Measurements from ENCODE around the gene SCCPDH. TPM values are rescaled to one million over a fixed set of nuclear protein-coding genes. Genes with fewer than 3 reads are reported as not detected.
A peak's percentile ranks its signal among the peaks of the same experiment; 100 is the strongest.

SCCPDH gene
- total and polyA plus RNA-seq, 2 of the 13 experiments (the other 11 are each of a cell fraction or from before 2014, with no cell fraction given) = 36.7 to 62.3 TPM

DNA sequence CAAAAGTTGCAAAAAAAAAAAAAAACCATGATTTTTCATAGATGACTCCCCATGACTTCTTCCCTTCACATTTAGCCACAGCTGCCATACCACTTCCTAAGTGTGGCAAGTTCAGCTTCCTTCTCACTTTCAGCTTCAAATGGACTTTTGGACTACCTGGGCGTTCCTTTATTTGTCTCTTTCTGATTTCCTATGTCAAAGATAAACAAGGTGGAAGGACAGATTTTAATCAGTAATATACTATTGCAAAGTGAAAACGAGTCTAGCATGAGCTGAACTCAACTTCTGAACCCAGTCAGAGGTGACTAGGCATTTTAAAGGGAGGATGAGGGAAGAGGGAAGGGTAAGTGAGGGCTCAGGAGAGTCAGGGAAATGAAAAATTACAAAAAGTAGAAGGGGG, 14.4 kb upstream of the SCCPDH start (continued):
- TF ChIP-seq MAFK (conservative IDR thresholded peaks at IDR 0.05 in 1 of 2, IDR thresholded peaks at IDR 0.05 in 1 of 2; ENCODE audit: low read length in 2 of 2) (peak; percentile 48 to 71), IRX3 (CRISPR knock-in tag; IDR thresholded peaks at IDR 0.05; ENCODE audit: borderline replicate concordance, low read depth) (no peak), RAD51 (IDR thresholded peaks at IDR 0.05; ENCODE audit: borderline replicate concordance) (no peak), ZNF510 (CRISPR knock-in tag; IDR thresholded peaks at IDR 0.05; ENCODE audit: low read depth) (no peak), ZNF761 (CRISPR knock-in tag; conservative IDR thresholded peaks at IDR 0.05) (0 out of 2 replicates have a peak, but pooled peaks have one; percentile 53), ZC3H13 (CRISPR knock-in tag; IDR thresholded peaks at IDR 0.05) (no peak; the same call in 1 of the 2 replicates), GTF2F1 (IDR thresholded peaks at IDR 0.05; ENCODE audit: low read length) (no peak), POLR2AphosphoS2 (IDR thresholded peaks at IDR 0.05; ENCODE audit: low read depth, low read length) (no peak), KDM6A (CRISPR knock-in tag; IDR thresholded peaks at IDR 0.05; ENCODE audit: low read depth) (peak; percentile 80; the same call in 1 of the 2 replicates), ZNF644 (CRISPR knock-in tag; IDR thresholded peaks at IDR 0.05; ENCODE audit: low read depth) (0 out of 2 replicates have a peak, but pooled peaks have one; percentile 17), ATF1 (CRISPR knock-in tag; IDR thresholded peaks at IDR 0.05) (no peak), YY1 (IDR thresholded peaks at IDR 0.05; ENCODE audit: insufficient read depth, insufficient replicate concordance, low read depth, low read length) (no peak), PATZ1 (CRISPR knock-in tag; IDR thresholded peaks at IDR 0.05) (no peak), CREB1 (IDR thresholded peaks at IDR 0.05) (no peak), CREB1 (CRISPR knock-in tag; IDR thresholded peaks at IDR 0.05) (peak; percentile 51), ZNF737 (CRISPR knock-in tag; IDR thresholded peaks at IDR 0.05; ENCODE audit: borderline replicate concordance) (no peak)
- TF ChIP-seq, protein P1, sequence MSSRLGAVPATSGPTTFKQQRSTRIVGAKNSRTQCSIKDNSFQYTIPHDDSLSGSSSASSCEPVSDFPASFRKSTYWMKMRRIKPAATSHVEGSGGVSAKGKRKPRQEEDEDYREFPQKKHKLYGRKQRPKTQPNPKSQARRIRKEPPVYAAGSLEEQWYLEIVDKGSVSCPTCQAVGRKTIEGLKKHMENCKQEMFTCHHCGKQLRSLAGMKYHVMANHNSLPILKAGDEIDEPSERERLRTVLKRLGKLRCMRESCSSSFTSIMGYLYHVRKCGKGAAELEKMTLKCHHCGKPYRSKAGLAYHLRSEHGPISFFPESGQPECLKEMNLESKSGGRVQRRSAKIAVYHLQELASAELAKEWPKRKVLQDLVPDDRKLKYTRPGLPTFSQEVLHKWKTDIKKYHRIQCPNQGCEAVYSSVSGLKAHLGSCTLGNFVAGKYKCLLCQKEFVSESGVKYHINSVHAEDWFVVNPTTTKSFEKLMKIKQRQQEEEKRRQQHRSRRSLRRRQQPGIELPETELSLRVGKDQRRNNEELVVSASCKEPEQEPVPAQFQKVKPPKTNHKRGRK (CRISPR knock-in tag; IDR thresholded peaks at IDR 0.05) = no peak
- TF ChIP-seq, protein P2, sequence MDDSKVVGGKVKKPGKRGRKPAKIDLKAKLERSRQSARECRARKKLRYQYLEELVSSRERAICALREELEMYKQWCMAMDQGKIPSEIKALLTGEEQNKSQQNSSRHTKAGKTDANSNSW (CRISPR knock-in tag; IDR thresholded peaks at IDR 0.05; ENCODE audit: borderline replicate concordance) = no peak
- TF ChIP-seq, protein P3, sequence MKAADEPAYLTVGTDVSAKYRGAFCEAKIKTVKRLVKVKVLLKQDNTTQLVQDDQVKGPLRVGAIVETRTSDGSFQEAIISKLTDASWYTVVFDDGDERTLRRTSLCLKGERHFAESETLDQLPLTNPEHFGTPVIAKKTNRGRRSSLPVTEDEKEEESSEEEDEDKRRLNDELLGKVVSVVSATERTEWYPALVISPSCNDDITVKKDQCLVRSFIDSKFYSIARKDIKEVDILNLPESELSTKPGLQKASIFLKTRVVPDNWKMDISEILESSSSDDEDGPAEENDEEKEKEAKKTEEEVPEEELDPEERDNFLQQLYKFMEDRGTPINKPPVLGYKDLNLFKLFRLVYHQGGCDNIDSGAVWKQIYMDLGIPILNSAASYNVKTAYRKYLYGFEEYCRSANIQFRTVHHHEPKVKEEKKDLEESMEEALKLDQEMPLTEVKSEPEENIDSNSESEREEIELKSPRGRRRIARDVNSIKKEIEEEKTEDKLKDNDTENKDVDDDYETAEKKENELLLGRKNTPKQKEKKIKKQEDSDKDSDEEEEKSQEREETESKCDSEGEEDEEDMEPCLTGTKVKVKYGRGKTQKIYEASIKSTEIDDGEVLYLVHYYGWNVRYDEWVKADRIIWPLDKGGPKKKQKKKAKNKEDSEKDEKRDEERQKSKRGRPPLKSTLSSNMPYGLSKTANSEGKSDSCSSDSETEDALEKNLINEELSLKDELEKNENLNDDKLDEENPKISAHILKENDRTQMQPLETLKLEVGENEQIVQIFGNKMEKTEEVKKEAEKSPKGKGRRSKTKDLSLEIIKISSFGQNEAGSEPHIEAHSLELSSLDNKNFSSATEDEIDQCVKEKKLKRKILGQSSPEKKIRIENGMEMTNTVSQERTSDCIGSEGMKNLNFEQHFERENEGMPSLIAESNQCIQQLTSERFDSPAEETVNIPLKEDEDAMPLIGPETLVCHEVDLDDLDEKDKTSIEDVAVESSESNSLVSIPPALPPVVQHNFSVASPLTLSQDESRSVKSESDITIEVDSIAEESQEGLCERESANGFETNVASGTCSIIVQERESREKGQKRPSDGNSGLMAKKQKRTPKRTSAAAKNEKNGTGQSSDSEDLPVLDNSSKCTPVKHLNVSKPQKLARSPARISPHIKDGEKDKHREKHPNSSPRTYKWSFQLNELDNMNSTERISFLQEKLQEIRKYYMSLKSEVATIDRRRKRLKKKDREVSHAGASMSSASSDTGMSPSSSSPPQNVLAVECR (CRISPR knock-in tag; IDR thresholded peaks at IDR 0.05; ENCODE audit: borderline replicate concordance) = no peak
- TF ChIP-seq, protein P4, sequence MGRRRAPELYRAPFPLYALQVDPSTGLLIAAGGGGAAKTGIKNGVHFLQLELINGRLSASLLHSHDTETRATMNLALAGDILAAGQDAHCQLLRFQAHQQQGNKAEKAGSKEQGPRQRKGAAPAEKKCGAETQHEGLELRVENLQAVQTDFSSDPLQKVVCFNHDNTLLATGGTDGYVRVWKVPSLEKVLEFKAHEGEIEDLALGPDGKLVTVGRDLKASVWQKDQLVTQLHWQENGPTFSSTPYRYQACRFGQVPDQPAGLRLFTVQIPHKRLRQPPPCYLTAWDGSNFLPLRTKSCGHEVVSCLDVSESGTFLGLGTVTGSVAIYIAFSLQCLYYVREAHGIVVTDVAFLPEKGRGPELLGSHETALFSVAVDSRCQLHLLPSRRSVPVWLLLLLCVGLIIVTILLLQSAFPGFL (CRISPR knock-in tag; IDR thresholded peaks at IDR 0.05) = no peak
- TF ChIP-seq, protein P5, sequence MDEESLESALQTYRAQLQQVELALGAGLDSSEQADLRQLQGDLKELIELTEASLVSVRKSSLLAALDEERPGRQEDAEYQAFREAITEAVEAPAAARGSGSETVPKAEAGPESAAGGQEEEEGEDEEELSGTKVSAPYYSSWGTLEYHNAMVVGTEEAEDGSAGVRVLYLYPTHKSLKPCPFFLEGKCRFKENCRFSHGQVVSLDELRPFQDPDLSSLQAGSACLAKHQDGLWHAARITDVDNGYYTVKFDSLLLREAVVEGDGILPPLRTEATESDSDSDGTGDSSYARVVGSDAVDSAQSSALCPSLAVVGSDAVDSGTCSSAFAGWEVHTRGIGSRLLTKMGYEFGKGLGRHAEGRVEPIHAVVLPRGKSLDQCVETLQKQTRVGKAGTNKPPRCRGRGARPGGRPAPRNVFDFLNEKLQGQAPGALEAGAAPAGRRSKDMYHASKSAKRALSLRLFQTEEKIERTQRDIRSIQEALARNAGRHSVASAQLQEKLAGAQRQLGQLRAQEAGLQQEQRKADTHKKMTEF (CRISPR knock-in tag; IDR thresholded peaks at IDR 0.05) = peak; percentile 70

Data from HepG2 (cell line).